Right cardiac atrium (tissue), 5 donors: ENCODE results near the gene CHRD. TPM values are rescaled to one million over a fixed set of nuclear protein-coding genes. Genes with fewer than 3 reads are reported as not detected.
A peak's percentile ranks its signal among the peaks of the same experiment; 100 is the strongest.
"Not testable (repeated sequence)": the region's sequence is repeated elsewhere in the genome, so short reads cannot be mapped to it uniquely, and the experiment has no call there.

Experiments used
- ATAC-seq, 2 donors: fragments of 200-7000 bp; cut with Tn5 transposase; one replicate each; pipeline versions ENCODE4 v1.8.0 to v1.9.1; 2020; ENCODE audit warnings: moderate library complexity in 2 of 2, mild to moderate bottlenecking in 1 of 2
- DNase-seq, 3 donors: peaks; one replicate each; pipeline ENCODE4 v3.0.0-alpha.2; 2020
- H3K27ac ChIP-seq: one replicate; pipeline ENCODE4 v1.5.1; 2013; ENCODE audit warnings: mild to moderate bottlenecking, low read length, control low read depth, moderate library complexity
- H3K27me3 ChIP-seq: one replicate; pipeline ENCODE4 v1.6.1; 2013; ENCODE audit not compliant: control insufficient read depth, insufficient read depth
- H3K4me1 ChIP-seq: one replicate; pipeline ENCODE4 v1.6.1; 2013; ENCODE audit warnings: low read length; ENCODE audit not compliant: control insufficient read depth, insufficient read depth
- H3K4me3 ChIP-seq: one replicate; pipeline ENCODE4 v1.5.1; 2013; ENCODE audit warnings: low read length, control low read depth
- H3K9me3 ChIP-seq: one replicate; pipeline ENCODE4 v1.6.1; 2013; ENCODE audit warnings: low read length; ENCODE audit not compliant: control insufficient read depth
- WGBS: extraction: QIAGEN DNeasy Blood & Tissue Kit; methylation state at CpG from one replicate; pipeline ENCODE4 v1.1.7; 2013; 5-methylcytosine and 5-hydroxymethylcytosine counted together
- intact Hi-C, 4 donors: fragments of 100-400 bp; cut with DNase I; formaldehyde crosslinking; loops; one replicate each; pipeline versions ENCODE4 v1.11.0 to v1.14.0; 2022 to 2023
- polyA plus RNA-seq: library from polyadenylated mRNA; stranded (reverse); fragments of 200-250 nt; gene quantifications from one replicate; pipeline ENCODE4 v1.2.3, GENCODE V29; 2013
- total RNA-seq, 4 donors: library from RNA; stranded (reverse); fragmentation: NEBNext Ultra II Directional; extraction: Animal tissue kit (Norgen Biotek cat#: 25700); gene quantifications; one replicate each; pipeline ENCODE4 v1.2.1, GENCODE V29; 2021
- donor health status: healthy with polysubstance abuse.
- donor health status: DM: no; HTN: yes; CAD: no.
- donor health status: DM: no; HTN: no; CAD: no.
- donor health status: DM: no; HTN: yes; CAD: no; lungs with severe emphysema.
- donor health status: DM: yes; HTN: yes; CAD: no.

CHRD gene
- total and polyA plus RNA-seq, 5 donors = 8.6 to 12.1 (median 10.8) TPM

DNA sequence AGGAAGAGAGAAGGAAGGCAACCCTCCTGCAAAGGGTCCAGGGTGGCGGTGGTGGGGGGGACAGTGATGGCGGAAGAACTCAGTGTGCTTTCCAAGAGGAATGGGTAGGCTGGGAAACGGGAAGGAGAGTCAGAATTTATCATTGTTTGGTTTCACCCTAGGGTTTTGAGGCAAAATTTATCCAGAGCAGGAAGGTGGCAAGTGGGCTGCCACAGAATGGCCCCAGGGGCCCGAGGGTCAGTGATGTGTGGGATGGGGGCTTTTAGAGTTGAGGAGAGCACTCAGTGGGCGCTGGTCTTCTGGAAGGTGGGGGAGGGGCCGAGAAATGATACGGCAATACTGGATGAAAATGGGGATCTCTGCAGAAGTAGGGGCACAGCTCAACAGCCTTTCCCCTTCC is 41.9 kb upstream of the CHRD start:
- no peak overlapping the region for H3K4me3 ChIP-seq
- no peaks in the 10 kb centered on the region for H3K9me3 ChIP-seq
- H3K27me3 ChIP-seq = no peaks in the 10 kb centered on the region
- intact Hi-C loops = no loop called here
- ATAC-seq (no peak), DNase-seq (peak in 2 of 3 donors; percentile 49 to 54)
- 45% methylated on average over 7 of the region's 7 CpGs for WGBS
- peaks cover 4% of the 10 kb centered on the region for H3K4me1 ChIP-seq
- peak overlapping the region; percentile 97 for H3K27ac ChIP-seq

DNA sequence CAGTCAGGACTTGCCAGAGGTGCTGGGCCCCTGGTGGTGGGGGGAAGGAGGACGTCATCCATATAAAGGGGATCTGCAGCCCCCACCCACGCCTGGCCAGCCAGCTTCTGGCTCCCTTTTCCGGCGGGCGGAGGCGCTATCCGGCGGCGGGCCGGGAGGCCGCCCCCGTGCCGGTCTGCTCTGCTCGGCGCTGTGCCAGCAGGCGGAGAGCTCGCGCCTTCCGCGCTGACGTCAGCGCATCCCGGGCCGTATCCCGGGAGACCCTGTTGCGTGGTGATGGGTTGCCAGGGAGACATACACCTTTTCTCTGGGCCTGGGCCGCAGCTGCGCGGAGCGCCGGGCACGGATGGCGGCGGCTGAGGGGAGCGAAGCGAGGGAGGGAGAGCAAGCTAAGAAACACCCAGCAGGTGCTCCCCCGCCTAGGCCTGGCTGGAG is 41.3 kb upstream of the CHRD start:
- H3K4me1 ChIP-seq = peaks cover 4% of the 10 kb centered on the region
- ATAC-seq (peak; percentile 46 to 64), DNase-seq (peak; percentile 91 to 96 (median 94))
- H3K27me3 ChIP-seq = no peaks in the 10 kb centered on the region
- H3K4me3 ChIP-seq = peak overlapping the region; percentile 29
- intact Hi-C loops = no loop called here
- peak overlapping the region; percentile 97 for H3K27ac ChIP-seq
- WGBS = 14% methylated on average over 37 of the region's 37 CpGs
- no peaks in the 10 kb centered on the region for H3K9me3 ChIP-seq

DNA sequence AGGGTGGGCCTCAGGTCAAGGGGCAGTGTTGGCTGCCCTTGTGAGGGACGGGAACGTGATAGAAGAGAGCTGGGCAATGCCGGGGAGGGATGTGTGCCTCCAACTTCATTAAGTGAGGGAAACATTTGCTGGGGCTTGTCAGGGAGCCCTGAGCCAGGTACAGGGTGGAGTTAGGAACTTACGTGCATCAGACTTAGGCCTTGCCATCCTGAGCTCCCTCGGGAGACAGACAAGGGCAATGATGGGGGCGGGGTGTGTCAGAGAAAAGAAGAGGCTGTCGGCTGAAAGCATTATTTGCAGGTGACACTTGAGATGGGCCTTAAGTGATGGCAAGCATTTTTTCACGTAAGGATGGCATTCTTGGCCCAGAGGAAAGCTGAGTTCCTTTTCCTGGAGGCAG is 40.9 kb upstream of the CHRD start:
- Histone ChIP-seq H3K4me1 (peaks cover 4% of the 10 kb centered on the region), H3K4me3 (peak overlapping the region; percentile 29), H3K27me3 (no peaks in the 10 kb centered on the region), H3K9me3 (no peaks in the 10 kb centered on the region), H3K27ac (peak overlapping the region; percentile 65)
- intact Hi-C loops = no loop called here
- DNase-seq (peak in 1 of 3 donors; percentile 63), ATAC-seq (no peak)
- 41% methylated on average over 8 of the region's 8 CpGs for WGBS

DNA sequence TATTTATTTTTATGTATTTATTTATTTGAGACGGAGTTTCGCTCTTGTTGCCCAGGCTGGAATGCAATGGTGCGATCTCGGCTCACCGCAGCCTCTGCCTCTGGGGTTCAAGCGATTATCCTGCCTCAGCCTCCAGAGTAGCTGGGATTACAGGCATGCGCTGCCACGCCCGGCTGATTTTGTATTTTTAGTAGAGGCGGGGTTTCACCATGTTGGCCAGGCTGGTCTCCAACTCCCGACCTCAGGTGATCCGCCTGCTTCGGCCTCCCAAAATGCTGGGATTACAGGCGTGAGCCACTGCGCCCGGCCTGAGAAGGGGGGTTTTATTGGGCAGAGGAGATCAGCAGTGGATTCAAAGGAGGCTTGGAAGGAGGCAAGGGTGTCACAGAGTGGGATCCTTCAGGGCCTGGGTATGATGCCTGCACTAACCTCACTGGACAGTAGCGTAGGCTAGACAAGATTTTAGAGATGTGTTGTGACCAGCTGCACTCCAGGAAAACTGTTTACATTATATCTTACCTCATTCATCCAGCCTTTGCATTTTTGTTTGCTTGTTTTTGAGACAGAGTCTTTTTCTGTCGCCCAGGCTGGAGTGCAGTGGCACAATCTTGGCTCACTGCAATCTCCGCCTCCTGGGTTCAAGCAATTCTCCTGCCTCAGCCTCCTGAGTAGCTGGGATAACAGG is 40.3 kb upstream of the CHRD start:
- ATAC-seq, H3K4me1 ChIP-seq, intact Hi-C loops, H3K9me3 ChIP-seq, H3K4me3 ChIP-seq, H3K27ac ChIP-seq, H3K27me3 ChIP-seq: not testable (repeated sequence)
- 94% methylated on average over 19 of the region's 19 CpGs for WGBS
- DNase-seq = peak in 2 of 3 donors; percentile 14 to 50

DNA sequence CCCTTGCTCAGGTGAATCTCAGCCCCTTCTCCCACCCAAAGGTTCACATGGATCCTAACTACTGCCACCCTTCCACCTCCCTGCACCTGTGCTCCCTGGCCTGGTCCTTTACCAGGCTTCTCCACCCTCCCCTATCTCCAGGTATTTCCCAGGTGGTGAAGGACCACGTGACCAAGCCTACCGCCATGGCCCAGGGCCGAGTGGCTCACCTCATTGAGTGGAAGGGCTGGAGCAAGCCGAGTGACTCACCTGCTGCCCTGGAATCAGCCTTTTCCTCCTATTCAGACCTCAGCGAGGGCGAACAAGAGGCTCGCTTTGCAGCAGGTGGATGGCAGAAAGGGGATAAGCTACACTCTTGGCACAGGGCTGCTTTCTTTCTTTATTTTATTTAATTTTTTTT is 37.9 kb upstream of the CHRD start:
- DNase-seq (peak in 1 of 3 donors; percentile 18), ATAC-seq (no peak)
- Histone ChIP-seq H3K4me3 (no peak overlapping the region), H3K4me1 (peaks cover 4% of the 10 kb centered on the region), H3K27me3 (no peaks in the 10 kb centered on the region), H3K9me3 (no peaks in the 10 kb centered on the region), H3K27ac (no peak overlapping the region)
- intact Hi-C loops = no loop called here
- 91% methylated on average over 7 of the region's 7 CpGs for WGBS

DNA sequence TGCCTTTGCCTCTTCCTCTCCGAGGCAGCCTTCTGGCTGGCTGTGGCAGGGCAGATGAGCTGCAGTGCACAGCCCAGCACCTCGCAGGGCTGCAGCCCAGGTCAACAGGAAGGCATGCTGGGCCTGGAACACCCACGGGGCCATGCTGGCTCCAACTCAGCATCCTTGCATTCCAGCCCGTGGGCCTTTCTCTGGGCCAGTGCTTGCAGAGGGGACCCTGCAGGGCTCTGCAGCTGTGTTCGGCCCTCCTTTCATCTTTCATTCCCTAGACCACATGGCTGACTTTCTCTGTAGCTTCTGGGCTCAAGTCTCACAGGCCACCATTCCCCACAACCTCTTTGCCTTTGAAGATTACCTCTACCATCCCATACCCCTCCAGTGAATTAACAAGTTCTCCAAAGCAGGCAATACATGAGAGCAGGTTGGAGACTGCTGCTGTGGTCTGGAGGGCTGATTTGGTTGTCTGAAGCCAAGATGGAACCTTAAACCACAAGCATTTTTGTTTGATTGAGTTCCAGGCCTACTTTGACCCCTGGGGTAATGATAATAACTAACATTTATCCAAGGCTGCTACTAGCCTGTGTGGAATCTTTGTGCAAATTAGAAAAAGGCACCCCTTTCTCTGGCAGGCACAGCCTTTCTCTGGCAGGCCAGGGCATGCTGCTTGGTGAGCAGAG is 36.5 kb upstream of the CHRD start:
- WGBS = 59% methylated on average over 5 of the region's 5 CpGs
- Histone ChIP-seq H3K9me3 (no peaks in the 10 kb centered on the region), H3K27me3 (no peaks in the 10 kb centered on the region), H3K4me3 (no peak overlapping the region), H3K4me1 (peaks cover 4% of the 10 kb centered on the region), H3K27ac (no peak overlapping the region)
- DNase-seq = peak in 1 of 3 donors; percentile 45
- ATAC-seq = no peak
- intact Hi-C loops = no loop called here

DNA sequence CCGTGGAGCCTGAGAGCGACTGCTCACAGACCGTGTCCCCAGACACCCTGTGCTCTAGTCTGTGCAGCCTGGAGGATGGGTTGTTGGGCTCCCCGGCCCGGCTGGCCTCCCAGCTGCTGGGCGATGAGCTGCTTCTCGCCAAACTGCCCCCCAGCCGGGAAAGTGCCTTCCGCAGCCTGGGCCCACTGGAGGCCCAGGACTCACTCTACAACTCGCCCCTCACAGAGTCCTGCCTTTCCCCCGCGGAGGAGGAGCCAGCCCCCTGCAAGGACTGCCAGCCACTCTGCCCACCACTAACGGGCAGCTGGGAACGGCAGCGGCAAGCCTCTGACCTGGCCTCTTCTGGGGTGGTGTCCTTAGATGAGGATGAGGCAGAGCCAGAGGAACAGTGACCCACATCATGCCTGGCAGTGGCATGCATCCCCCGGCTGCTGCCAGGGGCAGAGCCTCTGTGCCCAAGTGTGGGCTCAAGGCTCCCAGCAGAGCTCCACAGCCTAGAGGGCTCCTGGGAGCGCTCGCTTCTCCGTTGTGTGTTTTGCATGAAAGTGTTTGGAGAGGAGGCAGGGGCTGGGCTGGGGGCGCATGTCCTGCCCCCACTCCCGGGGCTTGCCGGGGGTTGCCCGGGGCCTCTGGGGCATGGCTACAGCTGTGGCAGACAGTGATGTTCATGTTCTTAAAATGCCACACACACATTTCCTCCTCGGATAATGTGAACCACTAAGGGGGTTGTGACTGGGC is 35.1 kb upstream of the CHRD start:
- DNase-seq (no peak), ATAC-seq (peak; percentile 2 to 4)
- Histone ChIP-seq H3K9me3 (no peaks in the 10 kb centered on the region), H3K4me3 (no peak overlapping the region), H3K27me3 (no peaks in the 10 kb centered on the region), H3K4me1 (no peaks in the 10 kb centered on the region), H3K27ac (no peak overlapping the region)
- intact Hi-C loops = no loop called here
- 82% methylated on average over 24 of the region's 24 CpGs for WGBS

DNA sequence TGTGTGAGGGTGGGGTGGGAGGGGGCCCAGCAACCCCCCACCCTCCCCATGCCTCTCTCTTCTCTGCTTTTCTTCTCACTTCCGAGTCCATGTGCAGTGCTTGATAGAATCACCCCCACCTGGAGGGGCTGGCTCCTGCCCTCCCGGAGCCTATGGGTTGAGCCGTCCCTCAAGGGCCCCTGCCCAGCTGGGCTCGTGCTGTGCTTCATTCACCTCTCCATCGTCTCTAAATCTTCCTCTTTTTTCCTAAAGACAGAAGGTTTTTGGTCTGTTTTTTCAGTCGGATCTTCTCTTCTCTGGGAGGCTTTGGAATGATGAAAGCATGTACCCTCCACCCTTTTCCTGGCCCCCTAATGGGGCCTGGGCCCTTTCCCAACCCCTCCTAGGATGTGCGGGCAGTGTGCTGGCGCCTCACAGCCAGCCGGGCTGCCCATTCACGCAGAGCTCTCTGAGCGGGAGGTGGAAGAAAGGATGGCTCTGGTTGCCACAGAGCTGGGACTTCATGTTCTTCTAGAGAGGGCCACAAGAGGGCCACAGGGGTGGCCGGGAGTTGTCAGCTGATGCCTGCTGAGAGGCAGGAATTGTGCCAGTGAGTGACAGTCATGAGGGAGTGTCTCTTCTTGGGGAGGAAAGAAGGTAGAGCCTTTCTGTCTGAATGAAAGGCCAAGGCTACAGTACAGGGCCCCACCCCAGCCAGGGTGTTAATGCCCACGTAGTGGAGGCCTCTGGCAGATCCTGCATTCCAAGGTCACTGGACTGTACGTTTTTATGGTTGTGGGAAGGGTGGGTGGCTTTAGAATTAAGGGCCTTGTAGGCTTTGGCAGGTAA is 34.3 kb upstream of the CHRD start:
- 42% methylated on average over 14 of the region's 14 CpGs for WGBS
- DNase-seq = peak; percentile 71 to 80 (median 76)
- H3K27ac ChIP-seq = no peak overlapping the region

DNA sequence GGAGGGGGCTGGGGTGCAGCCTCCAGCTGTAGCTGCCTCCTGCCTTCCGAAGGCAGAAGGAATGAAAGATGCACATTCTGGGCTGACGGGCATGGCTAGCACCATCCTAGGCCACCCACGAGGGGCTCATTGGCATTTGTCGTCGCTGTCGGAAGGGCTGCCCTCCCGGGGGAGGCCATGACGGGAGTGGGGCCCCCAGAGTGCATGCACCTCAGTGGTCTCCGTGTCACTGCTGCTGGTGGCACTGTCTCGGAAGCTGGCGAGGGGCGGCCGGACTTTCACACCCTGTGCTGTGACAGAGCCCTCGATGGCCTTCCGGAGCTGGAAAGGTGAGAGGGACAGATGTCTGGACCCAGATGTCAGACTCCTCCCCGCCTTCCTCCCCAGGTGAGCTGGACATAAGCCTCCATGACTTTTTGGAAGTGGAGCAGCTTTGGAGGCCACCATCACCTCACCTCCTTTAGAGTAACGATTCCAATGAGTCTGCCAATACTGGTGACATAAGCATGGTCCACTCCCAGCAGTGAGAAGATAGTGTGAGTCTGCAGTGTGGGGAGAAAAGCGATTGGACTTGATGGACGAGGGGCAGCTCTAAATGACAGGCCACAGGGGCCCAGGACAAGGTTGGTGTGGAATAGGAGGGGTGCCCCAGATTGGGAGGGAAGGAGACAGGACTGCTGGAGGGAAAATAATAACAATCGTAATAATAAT is 33.2 kb upstream of the CHRD start:
- H3K9me3 ChIP-seq = no peaks in the 10 kb centered on the region
- H3K4me3 ChIP-seq = no peak overlapping the region
- intact Hi-C loops = no loop called here
- 92% methylated on average over 20 of the region's 20 CpGs for WGBS
- DNase-seq (peak in 1 of 3 donors; percentile 56), ATAC-seq (peak in 1 of 2 donors; percentile 1)
- no peak overlapping the region for H3K27ac ChIP-seq
- H3K27me3 ChIP-seq = no peaks in the 10 kb centered on the region
- no peaks in the 10 kb centered on the region for H3K4me1 ChIP-seq

More for the DNA sequence above, 34.3 kb upstream of the CHRD start:
- Histone ChIP-seq H3K27me3 (no peaks in the 10 kb centered on the region), H3K4me3 (no peak overlapping the region), H3K4me1 (no peaks in the 10 kb centered on the region), H3K9me3 (no peaks in the 10 kb centered on the region)
- intact Hi-C loops = no loop called here
- peak; percentile 70 to 80 for ATAC-seq
